HCT116 (cell line): ENCODE measurements around the gene CREBRF. TPM values are rescaled to one million over a fixed set of nuclear protein-coding genes. Genes with fewer than 3 reads are reported as not detected.

ENCODE experiments used
- ATAC-seq: fragments of 200-7000 bp; cut with Tn5 transposase; 2 replicates; pipeline ENCODE4 v1.9.1; 2020; ENCODE audit warnings: mild to moderate bottlenecking, moderate library complexity
- BruUV-seq: library from RNA; stranded (reverse); fragments of 400-500 nt; replicated peaks from 2 replicates; lab custom pipeline; 2021; lab: Mats Ljungman, UMichigan
- CTCF ChIA-PET: fragments of 300-600 bp; sonication (Branson Sonifier 250); formaldehyde crosslinking; loops from one replicate; lab custom pipeline; 2021; ENCODE audit warnings: antibody characterized with exemption; lab: Charles Lee
- POLR2A ChIA-PET: fragments of 300-600, 350-600 bp; sonication (Branson Sonifier 250); formaldehyde crosslinking; loops from one replicate; lab custom pipeline; 2021; ENCODE audit warnings: antibody characterized with exemption; lab: Charles Lee
- RAD21 ChIA-PET, 2 experiments: fragments of 300-600 bp; sonication (Branson Sonifier 250); formaldehyde crosslinking; loops; one replicate each; lab custom pipeline; 2023; ENCODE audit warnings: low total read pairs in 2 of 2; ENCODE audit not compliant: uncharacterized antibody in 2 of 2, unreplicated experiment in 2 of 2, low non-redundant PET in 1 of 2; lab: Charles Lee
- DNase-seq: peaks from one replicate; pipeline ENCODE4 v3.0.0-alpha.2; 2010; ENCODE audit warnings: low read depth, low spot score
- H2AFZ ChIP-seq: fragments of 200-600 bp; shearing (Covaris generic), sonication (generic); 2 replicates; pipeline ENCODE4 v1.6.1; 2017; ENCODE audit warnings: low read depth, mixed run types, mixed read lengths, antibody characterized with exemption, low read length; ENCODE audit not compliant: poor library complexity, severe bottlenecking
- H3K27ac ChIP-seq: 2 replicates; pipeline ENCODE4 v1.5.1; 2012; ENCODE audit warnings: low read depth, low read length
- H3K27me3 ChIP-seq: fragments of 200-600 bp; sonication (generic); 2 replicates; pipeline ENCODE4 v1.6.1; 2016; ENCODE audit warnings: mixed run types, low read length, mixed read lengths; ENCODE audit not compliant: insufficient read depth
- H3K36me3 ChIP-seq, 2 experiments: fragments of 200-500 bp in 1 of 2; fragments of 200-600 bp in 1 of 2; sonication (Bioruptor generic) in 1 of 2; sonication (generic) in 1 of 2; 2 replicates each; pipeline versions ENCODE4 v1.5.1 to v1.6.1; 2014 to 2016; ENCODE audit warnings: low read length in 2 of 2, inconsistent platforms in 1 of 2, mixed read lengths in 1 of 2, mixed run types in 1 of 2; ENCODE audit not compliant: insufficient read depth in 2 of 2, control insufficient read depth in 1 of 2
- H3K4me1 ChIP-seq, 2 experiments: fragments of 200-600 bp in 1 of 2; sonication (generic) in 1 of 2; 2 replicates each; pipeline versions ENCODE4 v1.5.1 to v1.6.1; 2012 to 2017; ENCODE audit warnings: low read length in 2 of 2, inconsistent platforms in 1 of 2, mild to moderate bottlenecking in 1 of 2, mixed read lengths in 1 of 2, mixed run types in 1 of 2, moderate library complexity in 1 of 2; ENCODE audit not compliant: insufficient read depth in 2 of 2, control insufficient read depth in 1 of 2
- H3K4me2 ChIP-seq: fragments of 200-600 bp; sonication (generic); 2 replicates; pipeline ENCODE4 v1.6.1; 2017; ENCODE audit warnings: mixed run types, low read length, mixed read lengths
- H3K4me3 ChIP-seq, 2 experiments: fragments of 200-600 bp in 1 of 2; sonication (generic) in 1 of 2; replicated peaks in 1 of 2; 2 replicates each; pipeline ENCODE4 v1.5.1; 2011 to 2016; ENCODE audit warnings: low read length in 2 of 2, control low read depth in 1 of 2, low read depth in 1 of 2, mild to moderate bottlenecking in 1 of 2, mixed read lengths in 1 of 2, mixed run types in 1 of 2
- H3K79me2 ChIP-seq: fragments of 200-600 bp; sonication (generic); 2 replicates; pipeline ENCODE4 v1.6.1; 2017; ENCODE audit warnings: mild to moderate bottlenecking, mixed run types, low read length, moderate library complexity, mixed read lengths; ENCODE audit not compliant: insufficient read depth
- H3K9ac ChIP-seq: fragments of 200-600 bp; sonication (generic); 2 replicates; pipeline ENCODE4 v1.6.1; 2016; ENCODE audit warnings: low read length, mixed read lengths
- H3K9me2 ChIP-seq: fragments of 200-600 bp; sonication (generic), shearing (Covaris generic); 2 replicates; pipeline ENCODE4 v1.6.1; 2017; ENCODE audit warnings: mixed run types, mild to moderate bottlenecking, moderate library complexity; ENCODE audit not compliant: insufficient read depth
- H3K9me3 ChIP-seq, 2 experiments: fragments of 200-500 bp in 1 of 2; fragments of 200-600 bp in 1 of 2; sonication (Bioruptor generic) in 1 of 2; sonication (generic) in 1 of 2; 2 replicates each; pipeline ENCODE4 v1.6.1; 2014 to 2017; ENCODE audit warnings: low read length in 2 of 2, mixed read lengths in 2 of 2, inconsistent platforms in 1 of 2, low read depth in 1 of 2, mild to moderate bottlenecking in 1 of 2, mixed run types in 1 of 2, moderate library complexity in 1 of 2; ENCODE audit not compliant: control insufficient read depth in 1 of 2, insufficient read depth in 1 of 2
- H4K20me1 ChIP-seq: fragments of 200-600 bp; sonication (generic), shearing (Covaris generic); 2 replicates; pipeline ENCODE4 v1.6.1; 2017; ENCODE audit warnings: mixed run types, mild to moderate bottlenecking, moderate library complexity; ENCODE audit not compliant: insufficient read depth
- CBX3 ChIP-seq: IDR thresholded peaks from 2 replicates; pipeline ENCODE4 v1.6.1; 2012; ENCODE audit warnings: low read depth
- CEBPB ChIP-seq: IDR thresholded peaks from 2 replicates; pipeline ENCODE4 v1.6.1; 2012; ENCODE audit warnings: low read depth
- CTCF ChIP-seq, 3 experiments: fragments of 200-600 bp in 1 of 3; sonication (generic) in 1 of 3; IDR thresholded peaks in 2 of 3; conservative IDR thresholded peaks in 1 of 3; 2 replicates each; pipeline ENCODE4 v1.5.1; 2012 to 2017; ENCODE audit warnings: low read depth in 2 of 3, low read length in 2 of 3, antibody characterized with exemption in 1 of 3, borderline replicate concordance in 1 of 3, control low read depth in 1 of 3, mild to moderate bottlenecking in 1 of 3, mixed read lengths in 1 of 3, mixed run types in 1 of 3, moderate library complexity in 1 of 3; ENCODE audit not compliant: insufficient read depth in 1 of 3
- ELF1 ChIP-seq: IDR thresholded peaks from 2 replicates; pipeline ENCODE4 v1.6.1; 2012; ENCODE audit warnings: low read depth, borderline replicate concordance
- EZH2 ChIP-seq: fragments of 200-600 bp; sonication (generic); IDR thresholded peaks from 2 replicates; pipeline ENCODE4 v1.6.1; 2017; ENCODE audit warnings: antibody characterized with exemption, mixed run types
- EZH2phosphoT487 ChIP-seq: fragments of 200-600 bp; IDR thresholded peaks from 2 replicates; pipeline ENCODE4 v1.6.1; 2018; ENCODE audit warnings: antibody characterized with exemption, borderline replicate concordance
- FOSL1 ChIP-seq: IDR thresholded peaks from 2 replicates; pipeline ENCODE4 v1.6.1; 2012; ENCODE audit warnings: low read depth
- JUND ChIP-seq: IDR thresholded peaks from 2 replicates; pipeline ENCODE4 v1.6.1; 2012
- POLR2AphosphoS5 ChIP-seq: IDR thresholded peaks from 2 replicates; pipeline ENCODE4 v1.6.1; 2011; ENCODE audit warnings: mild to moderate bottlenecking, low read depth, low read length, moderate library complexity
- SIN3A ChIP-seq: IDR thresholded peaks from 2 replicates; pipeline ENCODE4 v1.6.1; 2012; ENCODE audit warnings: low read depth
- SRF ChIP-seq: IDR thresholded peaks from 2 replicates; pipeline ENCODE4 v1.6.1; 2012; ENCODE audit warnings: low read depth
- TCF7L2 ChIP-seq: IDR thresholded peaks from 2 replicates; pipeline ENCODE4 v1.7.0; 2011; ENCODE audit warnings: borderline replicate concordance, inconsistent platforms; ENCODE audit not compliant: insufficient read depth, insufficient read length; ENCODE audit errors: extremely low read depth
- ZBTB33 ChIP-seq: IDR thresholded peaks from 2 replicates; pipeline ENCODE4 v1.6.1; 2011; ENCODE audit warnings: mild to moderate bottlenecking, low read length, moderate library complexity; ENCODE audit not compliant: insufficient replicate concordance; ENCODE audit errors: extremely low read depth
- ZNF274 ChIP-seq: fragments of 200-500 bp; sonication (Bioruptor generic); IDR thresholded peaks from 2 replicates; pipeline ENCODE4 v1.6.1; 2014; ENCODE audit warnings: mild to moderate bottlenecking, low read depth, low read length, inconsistent platforms
- intact Hi-C: fragments of 100-400 bp; cut with micrococcal nuclease; formaldehyde crosslinking; loops from 2 replicates; pipeline ENCODE4 v1.10.0; 2022
- total RNA-seq: library from RNA; stranded (reverse); gene quantifications from one replicate; pipeline ENCODE4 v1.2.1, GENCODE V29; 2021; ENCODE audit not compliant: unreplicated experiment
- TF ChIP-seq, protein P1 (sequence below): IDR thresholded peaks from 2 replicates; pipeline ENCODE4 v1.6.1; 2012; ENCODE audit warnings: low read depth

The CREBRF gene
- total RNA-seq, 1 experiment from 2014 or later, result 7.7 TPM

DNA sequence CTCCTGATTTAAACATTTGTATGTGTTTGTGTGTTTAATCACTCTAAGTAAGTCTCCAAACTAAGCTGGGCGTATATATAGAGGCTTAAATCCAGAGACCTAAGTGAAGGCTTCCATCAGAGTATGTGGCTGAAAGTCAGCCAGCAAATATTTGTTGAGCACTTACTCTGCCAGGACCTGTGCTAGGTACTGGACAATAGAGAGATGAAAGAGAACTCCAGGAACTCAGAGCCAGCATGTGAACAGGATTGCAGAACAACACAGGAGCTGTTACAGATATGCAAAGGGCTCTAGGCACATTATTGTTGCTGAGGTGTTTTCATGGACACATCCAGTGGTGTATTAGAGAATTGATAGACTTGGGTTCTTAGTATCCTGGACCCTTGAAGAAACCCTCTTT lies 83.5 kb downstream of the CREBRF start:
- Histone ChIP-seq H3K79me2 (no peaks in the 10 kb centered on the region), H3K9me2 (no peaks in the 10 kb centered on the region), H2AFZ (no peak overlapping the region), H3K27me3 (no peaks in the 10 kb centered on the region), H4K20me1 (no peaks in the 10 kb centered on the region), H3K4me3 (no peak overlapping the region), H3K27ac (no peak overlapping the region), H3K9me3 (no peaks in the 10 kb centered on the region), H3K4me1 (no peaks in the 10 kb centered on the region), H3K36me3 (no peaks in the 10 kb centered on the region), H3K9ac (no peak overlapping the region), H3K4me2 (no peak overlapping the region)
- TF ChIP-seq SIN3A (no peak), CEBPB (no peak), CTCF (IDR thresholded peaks at IDR 0.05 in 2 of 3, conservative IDR thresholded peaks at IDR 0.05 in 1 of 3; ENCODE audit: borderline replicate concordance in 1 of 3, insufficient read depth in 1 of 3, low read depth in 2 of 3, low read length in 2 of 3) (no peak), EZH2phosphoT487 (no peak), SRF (no peak), EZH2 (no peak), ZNF274 (no peak), POLR2AphosphoS5 (no peak), JUND (no peak), TCF7L2 (no peak), FOSL1 (no peak), CBX3 (no peak), ZBTB33 (no peak), ELF1 (no peak)
- TF ChIP-seq, protein P1, sequence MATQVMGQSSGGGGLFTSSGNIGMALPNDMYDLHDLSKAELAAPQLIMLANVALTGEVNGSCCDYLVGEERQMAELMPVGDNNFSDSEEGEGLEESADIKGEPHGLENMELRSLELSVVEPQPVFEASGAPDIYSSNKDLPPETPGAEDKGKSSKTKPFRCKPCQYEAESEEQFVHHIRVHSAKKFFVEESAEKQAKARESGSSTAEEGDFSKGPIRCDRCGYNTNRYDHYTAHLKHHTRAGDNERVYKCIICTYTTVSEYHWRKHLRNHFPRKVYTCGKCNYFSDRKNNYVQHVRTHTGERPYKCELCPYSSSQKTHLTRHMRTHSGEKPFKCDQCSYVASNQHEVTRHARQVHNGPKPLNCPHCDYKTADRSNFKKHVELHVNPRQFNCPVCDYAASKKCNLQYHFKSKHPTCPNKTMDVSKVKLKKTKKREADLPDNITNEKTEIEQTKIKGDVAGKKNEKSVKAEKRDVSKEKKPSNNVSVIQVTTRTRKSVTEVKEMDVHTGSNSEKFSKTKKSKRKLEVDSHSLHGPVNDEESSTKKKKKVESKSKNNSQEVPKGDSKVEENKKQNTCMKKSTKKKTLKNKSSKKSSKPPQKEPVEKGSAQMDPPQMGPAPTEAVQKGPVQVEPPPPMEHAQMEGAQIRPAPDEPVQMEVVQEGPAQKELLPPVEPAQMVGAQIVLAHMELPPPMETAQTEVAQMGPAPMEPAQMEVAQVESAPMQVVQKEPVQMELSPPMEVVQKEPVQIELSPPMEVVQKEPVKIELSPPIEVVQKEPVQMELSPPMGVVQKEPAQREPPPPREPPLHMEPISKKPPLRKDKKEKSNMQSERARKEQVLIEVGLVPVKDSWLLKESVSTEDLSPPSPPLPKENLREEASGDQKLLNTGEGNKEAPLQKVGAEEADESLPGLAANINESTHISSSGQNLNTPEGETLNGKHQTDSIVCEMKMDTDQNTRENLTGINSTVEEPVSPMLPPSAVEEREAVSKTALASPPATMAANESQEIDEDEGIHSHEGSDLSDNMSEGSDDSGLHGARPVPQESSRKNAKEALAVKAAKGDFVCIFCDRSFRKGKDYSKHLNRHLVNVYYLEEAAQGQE, result no peak
- intact Hi-C loops, result no loop called here
- ATAC-seq (no peak), DNase-seq (no peak)
- RAD21 ChIA-PET, result no interaction called here
- POLR2A ChIA-PET, result no interaction called here
- BruUV-seq, result no TSS peak
- CTCF ChIA-PET, result no interaction called here
